Endothelial cell (in vitro differentiated cells): ENCODE data around the gene LAIR1. TPM values are rescaled to one million over a fixed set of nuclear protein-coding genes. Genes with fewer than 3 reads are reported as not detected.

Source experiments
- DNase-seq: peaks from one replicate; pipeline ENCODE4 v3.0.0; 2021; ENCODE audit warnings: low spot score
- H3K27ac Mint-ChIP-seq: one replicate; pipeline ENCODE4 v1.8.0; 2021; ENCODE audit warnings: mixed read lengths, inconsistent platforms; ENCODE audit not compliant: unreplicated experiment
- H3K27me3 Mint-ChIP-seq: one replicate; pipeline ENCODE4 v1.8.0; 2021; ENCODE audit warnings: mild to moderate bottlenecking, moderate library complexity, mixed read lengths, inconsistent platforms; ENCODE audit not compliant: unreplicated experiment
- H3K36me3 Mint-ChIP-seq: one replicate; pipeline ENCODE4 v1.8.0; 2021; ENCODE audit warnings: mild to moderate bottlenecking, low read depth, mixed read lengths, inconsistent platforms; ENCODE audit not compliant: unreplicated experiment
- H3K4me1 Mint-ChIP-seq: one replicate; pipeline ENCODE4 v1.8.0; 2021; ENCODE audit warnings: mild to moderate bottlenecking, mixed read lengths, inconsistent platforms; ENCODE audit not compliant: unreplicated experiment
- H3K4me3 Mint-ChIP-seq: one replicate; pipeline ENCODE4 v1.8.0; 2021; ENCODE audit warnings: mild to moderate bottlenecking, mixed read lengths, inconsistent platforms; ENCODE audit not compliant: unreplicated experiment
- H3K9me3 Mint-ChIP-seq: one replicate; pipeline ENCODE4 v1.8.0; 2021; ENCODE audit warnings: mixed read lengths, inconsistent platforms; ENCODE audit not compliant: unreplicated experiment
- total RNA-seq: library from RNA; stranded (reverse); fragmentation: NEBNext Ultra II Directional; extraction: Animal tissue kit (Norgen Biotek cat#: 25700); gene quantifications from one replicate; pipeline ENCODE4 v1.2.1, GENCODE V29; 2021; ENCODE audit not compliant: unreplicated experiment
- TF ChIP-seq, protein P1 (sequence below): fragments of 200-600 bp; sonication (generic); IDR thresholded peaks from one replicate; pipeline ENCODE4 v1.5.0; 2021; ENCODE audit warnings: antibody characterized with exemption; ENCODE audit not compliant: unreplicated experiment

LAIR1 gene
- total RNA-seq, 1 donor from 2014 or later = 2.1 TPM

DNA sequence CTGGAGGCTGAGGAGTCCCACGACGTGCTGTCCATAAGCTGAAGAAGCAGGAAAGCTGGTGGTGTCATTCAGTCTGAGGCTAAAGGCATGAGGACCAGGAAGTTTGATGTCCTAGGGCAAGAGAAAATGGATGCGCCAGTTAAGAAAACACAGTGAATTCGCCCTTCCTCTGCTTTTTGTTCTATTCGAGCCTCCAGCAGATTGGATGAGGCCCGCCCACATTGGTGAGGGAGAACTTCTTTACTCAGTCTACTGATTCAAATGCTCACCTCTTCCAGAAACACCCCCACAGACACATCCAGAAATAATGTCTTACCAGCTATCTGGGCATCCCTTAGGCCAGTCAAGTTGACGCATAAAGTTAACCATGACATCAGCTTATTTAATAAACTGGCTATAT is 43.0 kb upstream of the LAIR1 start:
- DNase-seq = no peak
- Mint-ChIP-seq H3K9me3 (peaks cover 8% of the 10 kb centered on the region), H3K36me3 (peaks cover 12% of the 10 kb centered on the region), H3K27me3 (peaks cover 11% of the 10 kb centered on the region), H3K27ac (no peak overlapping the region), H3K4me1 (no peaks in the 10 kb centered on the region), H3K4me3 (peak overlapping the region; percentile 25)
- TF ChIP-seq, protein P1, sequence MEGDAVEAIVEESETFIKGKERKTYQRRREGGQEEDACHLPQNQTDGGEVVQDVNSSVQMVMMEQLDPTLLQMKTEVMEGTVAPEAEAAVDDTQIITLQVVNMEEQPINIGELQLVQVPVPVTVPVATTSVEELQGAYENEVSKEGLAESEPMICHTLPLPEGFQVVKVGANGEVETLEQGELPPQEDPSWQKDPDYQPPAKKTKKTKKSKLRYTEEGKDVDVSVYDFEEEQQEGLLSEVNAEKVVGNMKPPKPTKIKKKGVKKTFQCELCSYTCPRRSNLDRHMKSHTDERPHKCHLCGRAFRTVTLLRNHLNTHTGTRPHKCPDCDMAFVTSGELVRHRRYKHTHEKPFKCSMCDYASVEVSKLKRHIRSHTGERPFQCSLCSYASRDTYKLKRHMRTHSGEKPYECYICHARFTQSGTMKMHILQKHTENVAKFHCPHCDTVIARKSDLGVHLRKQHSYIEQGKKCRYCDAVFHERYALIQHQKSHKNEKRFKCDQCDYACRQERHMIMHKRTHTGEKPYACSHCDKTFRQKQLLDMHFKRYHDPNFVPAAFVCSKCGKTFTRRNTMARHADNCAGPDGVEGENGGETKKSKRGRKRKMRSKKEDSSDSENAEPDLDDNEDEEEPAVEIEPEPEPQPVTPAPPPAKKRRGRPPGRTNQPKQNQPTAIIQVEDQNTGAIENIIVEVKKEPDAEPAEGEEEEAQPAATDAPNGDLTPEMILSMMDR = no peak

DNA sequence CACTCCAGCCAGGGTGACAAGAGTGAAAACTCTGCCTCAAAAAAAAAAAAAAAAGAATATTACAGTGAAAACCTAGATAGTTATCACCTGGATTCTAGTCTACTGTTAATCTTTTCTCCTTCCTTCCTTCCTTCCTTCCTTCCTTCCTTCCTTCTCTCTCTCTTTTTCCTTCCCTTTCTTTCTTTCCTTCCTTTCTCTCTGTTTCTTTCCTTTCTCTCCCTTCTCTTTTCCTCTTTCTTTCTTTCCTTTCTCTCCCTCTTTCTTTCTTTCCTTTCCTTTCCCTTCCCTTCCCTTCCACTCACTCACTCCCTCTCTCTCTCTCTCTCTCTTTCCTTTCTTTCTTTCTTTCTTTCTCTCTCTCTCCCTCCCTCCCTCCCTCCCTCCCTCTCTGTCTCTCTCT is 40.9 kb upstream of the LAIR1 start:
- peaks cover 8% of the 10 kb centered on the region for H3K9me3 Mint-ChIP-seq
- H3K27me3 Mint-ChIP-seq = peaks cover 8% of the 10 kb centered on the region
- no peak overlapping the region for H3K27ac Mint-ChIP-seq
- TF ChIP-seq, protein P1 = no peak
- no peaks in the 10 kb centered on the region for H3K4me1 Mint-ChIP-seq
- DNase-seq = no peak
- no peak overlapping the region for H3K4me3 Mint-ChIP-seq
- H3K36me3 Mint-ChIP-seq = peaks cover 12% of the 10 kb centered on the region

DNA sequence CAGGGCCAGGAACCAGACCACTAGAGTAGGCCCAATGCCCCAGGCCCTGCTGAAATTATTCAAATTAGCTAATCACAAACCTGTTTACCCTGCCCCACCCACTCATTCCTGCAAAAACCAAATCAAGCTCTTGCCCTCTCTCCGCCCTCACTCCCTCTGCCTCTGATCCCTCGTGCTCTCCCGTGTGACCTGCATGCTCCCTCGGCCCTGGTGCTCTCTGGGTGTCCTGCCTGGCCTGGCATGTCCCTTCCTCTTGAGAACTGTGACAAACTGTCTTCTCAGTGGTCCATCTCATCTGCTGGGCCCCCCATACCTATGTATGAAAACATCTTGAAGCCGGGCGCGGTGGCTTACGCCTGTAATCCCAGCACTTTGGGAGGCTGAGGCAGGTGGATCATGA is 38.3 kb upstream of the LAIR1 start:
- peaks cover 1% of the 10 kb centered on the region for H3K27me3 Mint-ChIP-seq
- H3K4me1 Mint-ChIP-seq = no peaks in the 10 kb centered on the region
- TF ChIP-seq, protein P1 = no peak

DNA sequence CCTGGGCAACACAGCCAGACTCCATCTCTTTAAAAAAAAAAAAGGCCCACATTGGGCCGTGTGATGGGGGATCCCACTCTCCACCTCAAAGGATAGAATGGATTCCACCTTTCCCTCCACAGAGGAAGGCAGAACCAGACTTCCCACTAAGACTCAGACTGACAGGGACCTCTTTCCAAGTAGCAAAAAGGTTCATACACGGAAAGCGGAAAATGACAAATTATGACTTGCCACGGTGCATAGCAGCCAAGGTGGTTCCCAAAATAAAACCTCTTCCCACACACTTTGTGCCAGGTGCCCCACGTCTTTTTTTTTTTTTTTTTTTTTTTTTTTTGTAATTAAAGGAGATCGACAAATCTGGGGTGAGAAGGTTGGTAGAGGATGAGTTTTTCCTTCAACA is 36.2 kb upstream of the LAIR1 start:
- H3K4me1 Mint-ChIP-seq = no peaks in the 10 kb centered on the region
- H3K9me3 Mint-ChIP-seq = no peaks in the 10 kb centered on the region
- no peaks in the 10 kb centered on the region for H3K36me3 Mint-ChIP-seq
- no peak overlapping the region for H3K27ac Mint-ChIP-seq
- no peaks in the 10 kb centered on the region for H3K27me3 Mint-ChIP-seq
- H3K4me3 Mint-ChIP-seq = no peak overlapping the region
- TF ChIP-seq, protein P1 = no peak
- DNase-seq = no peak

More for the DNA sequence above, 38.3 kb upstream of the LAIR1 start:
- H3K36me3 Mint-ChIP-seq = peaks cover 6% of the 10 kb centered on the region
- H3K9me3 Mint-ChIP-seq = peaks cover 7% of the 10 kb centered on the region
- no peak overlapping the region for H3K4me3 Mint-ChIP-seq
- H3K27ac Mint-ChIP-seq = no peak overlapping the region
- no peak for DNase-seq

DNA sequence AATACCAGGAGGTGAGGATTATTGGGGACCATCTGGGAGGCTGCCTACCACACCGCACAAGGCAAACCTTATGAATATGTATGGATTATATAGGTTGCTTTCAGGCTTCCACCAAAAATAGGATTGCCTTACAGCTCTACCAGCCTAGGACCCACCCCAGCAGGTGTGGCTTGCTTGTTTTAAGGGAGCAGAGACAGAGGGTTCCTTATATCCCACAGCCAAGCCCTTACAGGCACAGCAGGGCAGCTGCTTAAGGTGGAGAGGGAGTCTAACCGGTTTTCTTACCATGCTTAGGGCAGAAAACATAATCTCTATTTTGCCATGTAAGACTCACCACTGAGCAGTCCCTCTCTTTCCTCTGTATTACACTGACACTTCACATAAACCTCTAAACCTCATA is 34.5 kb upstream of the LAIR1 start:
- no peak for DNase-seq
- TF ChIP-seq, protein P1 = no peak
- H3K27ac Mint-ChIP-seq = no peak overlapping the region
- H3K4me1 Mint-ChIP-seq = peaks cover 3% of the 10 kb centered on the region
- no peaks in the 10 kb centered on the region for H3K36me3 Mint-ChIP-seq
- H3K4me3 Mint-ChIP-seq = no peak overlapping the region
- H3K9me3 Mint-ChIP-seq = no peaks in the 10 kb centered on the region
- H3K27me3 Mint-ChIP-seq = no peaks in the 10 kb centered on the region
